CD8-positive, alpha-beta memory T cell (primary cell): ENCODE measurements around the gene OR8B8. TPM values are rescaled to one million over a fixed set of nuclear protein-coding genes. Genes with fewer than 3 reads are reported as not detected.
"Not testable (repeated sequence)": the region's sequence is repeated elsewhere in the genome, so short reads cannot be mapped to it uniquely, and the experiment has no call there.

Source experiments
- CTCF ChIA-PET: fragments of 350-600 bp; sonication (Branson Sonifier 250); formaldehyde crosslinking; loops from one replicate; lab custom pipeline; 2021; ENCODE audit warnings: antibody characterized with exemption; lab: Charles Lee
- POLR2A ChIA-PET: fragments of 350-600 bp; sonication (Branson Sonifier 250); formaldehyde crosslinking; loops from one replicate; lab custom pipeline; 2021; ENCODE audit warnings: antibody characterized with exemption; lab: Charles Lee
- DNase-seq, 5 donors: peaks; one replicate each; pipeline versions ENCODE4 v3.0.0 to v3.0.0-alpha.2; 2020 to 2022; ENCODE audit warnings: mixed read lengths in 1 of 5
- H3K27ac ChIP-seq: one replicate; pipeline ENCODE4 v1.7.0; 2013; ENCODE audit warnings: low read depth, mild to moderate bottlenecking, low read length, moderate library complexity
- H3K27me3 ChIP-seq: 2 replicates; pipeline ENCODE4 v1.7.0; 2013; ENCODE audit warnings: low read length, mild to moderate bottlenecking; ENCODE audit not compliant: insufficient read depth, poor library complexity, severe bottlenecking
- H3K36me3 ChIP-seq: 2 replicates; pipeline ENCODE4 v1.7.0; 2013; ENCODE audit warnings: mild to moderate bottlenecking, low read length, moderate library complexity; ENCODE audit not compliant: insufficient read depth
- H3K4me1 ChIP-seq: 2 replicates; pipeline ENCODE4 v1.7.0; 2013; ENCODE audit warnings: mild to moderate bottlenecking, low read length, moderate library complexity; ENCODE audit not compliant: insufficient read depth
- H3K4me3 ChIP-seq: 2 replicates; pipeline ENCODE4 v1.7.0; 2013; ENCODE audit warnings: mild to moderate bottlenecking, low read length
- H3K9me3 ChIP-seq: 2 replicates; pipeline ENCODE4 v1.7.0; 2013; ENCODE audit warnings: mild to moderate bottlenecking, low read length
- H3K27ac Mint-ChIP-seq, 8 donors: one replicate each; pipeline ENCODE4 v1.8.0; 2020 to 2021; ENCODE audit warnings: mixed read lengths in 8 of 8, mild to moderate bottlenecking in 6 of 8, inconsistent platforms in 3 of 8, moderate library complexity in 3 of 8
- H3K27me3 Mint-ChIP-seq, 2 donors: one replicate each; pipeline ENCODE4 v1.8.0; 2020 to 2021; ENCODE audit warnings: mixed read lengths in 2 of 2, mild to moderate bottlenecking in 1 of 2, moderate library complexity in 1 of 2
- H3K36me3 Mint-ChIP-seq, 3 donors: one replicate each; pipeline ENCODE4 v1.8.0; 2020 to 2021; ENCODE audit warnings: mixed read lengths in 3 of 3, inconsistent platforms in 1 of 3, mild to moderate bottlenecking in 1 of 3
- H3K4me1 Mint-ChIP-seq, 3 donors: one replicate each; pipeline ENCODE4 v1.8.0; 2020 to 2021; ENCODE audit warnings: mixed read lengths in 3 of 3, inconsistent platforms in 1 of 3, mild to moderate bottlenecking in 1 of 3
- H3K4me3 Mint-ChIP-seq, 7 donors: one replicate each; pipeline ENCODE4 v1.8.0; 2020 to 2021; ENCODE audit warnings: mixed read lengths in 7 of 7, mild to moderate bottlenecking in 6 of 7, moderate library complexity in 4 of 7, inconsistent platforms in 2 of 7
- H3K9me3 Mint-ChIP-seq, 5 donors: one replicate each; pipeline ENCODE4 v1.8.0; 2020 to 2022; ENCODE audit warnings: mixed read lengths in 5 of 5, mild to moderate bottlenecking in 3 of 5, moderate library complexity in 2 of 5, inconsistent platforms in 1 of 5
- polyA plus RNA-seq: library from polyadenylated mRNA; unstranded; fragments of 300-500 nt; fragmentation: Illumina TruSeq; gene quantifications from one replicate; pipeline ENCODE4 v1.2.3, GENCODE V29; 2021
- total RNA-seq, 2 experiments: library from RNA; stranded (reverse); gene quantifications; one replicate each; pipeline ENCODE4 v1.2.3, GENCODE V29; 2021

Gene OR8B8
- total and polyA plus RNA-seq, 3 experiments from 2014 or later, result not detected

- Histone ChIP-seq H3K27me3 (no peaks in the 10 kb centered on the region), H3K27ac (no peak overlapping the region), H3K4me1 (no peaks in the 10 kb centered on the region), H3K4me3 (no peak overlapping the region), H3K36me3 (no peaks in the 10 kb centered on the region), H3K9me3 (no peaks in the 10 kb centered on the region)
- CTCF ChIA-PET, result no interaction called here
- POLR2A ChIA-PET, result no interaction called here
- peaks cover 0 to 1% of the 10 kb centered on the region in 2 donors for H3K27me3 Mint-ChIP-seq
- no peak overlapping the region for H3K4me3 Mint-ChIP-seq
- no peaks in the 10 kb centered on the region for H3K36me3 Mint-ChIP-seq
- no peak for DNase-seq
- H3K9me3 Mint-ChIP-seq, result peaks cover 0 to 3% (median 0%) of the 10 kb centered on the region in 5 donors
- H3K4me1 Mint-ChIP-seq, result no peaks in the 10 kb centered on the region
- no peak overlapping the region for H3K27ac Mint-ChIP-seq
These were observed 10.8 kb downstream of the OR8B8 start for GRCh38 chr11:124434699-124435098.

GRCh38 chr11:124429599-124429998 is 15.9 kb downstream of the OR8B8 start:
- ChIA-PET POLR2A (no interaction called here), CTCF (no interaction called here)
- H3K27me3 ChIP-seq, result no peaks in the 10 kb centered on the region
- H3K27ac ChIP-seq, result no peak overlapping the region
- H3K4me1 ChIP-seq, result no peaks in the 10 kb centered on the region
- H3K27me3 Mint-ChIP-seq, result peaks cover 0 to 7% of the 10 kb centered on the region in 2 donors
- no peak overlapping the region for H3K4me3 ChIP-seq
- H3K36me3 Mint-ChIP-seq, result no peaks in the 10 kb centered on the region
- H3K4me1 Mint-ChIP-seq, result no peaks in the 10 kb centered on the region
- no peak overlapping the region for H3K4me3 Mint-ChIP-seq
- H3K9me3 ChIP-seq, result no peaks in the 10 kb centered on the region
- no peak overlapping the region for H3K27ac Mint-ChIP-seq
- peaks cover 2 to 9% (median 4%) of the 10 kb centered on the region in 5 donors for H3K9me3 Mint-ChIP-seq
- no peaks in the 10 kb centered on the region for H3K36me3 ChIP-seq
- no peak for DNase-seq

- CTCF ChIA-PET, result no interaction called here
- no peaks in the 10 kb centered on the region for H3K4me1 Mint-ChIP-seq
- POLR2A ChIA-PET, result no interaction called here
These were observed 21.0 kb downstream of the OR8B8 start, which contains the start of gene OR8B4 for GRCh38 chr11:124424384-124424921. Gene OR8B4, minus strand, starts transcription at chr11:124424871. Its CDS starts 0 bp downstream, at chr11:124424871.

GRCh38 chr11:124421043-124421442 is 24.5 kb downstream of the OR8B8 start:
- H3K27ac ChIP-seq, result no peak overlapping the region
- no peak for DNase-seq
- H3K36me3 Mint-ChIP-seq, result no peaks in the 10 kb centered on the region
- POLR2A ChIA-PET, result no interaction called here
- no peak overlapping the region for H3K4me3 Mint-ChIP-seq
- no peaks in the 10 kb centered on the region for H3K36me3 ChIP-seq
- H3K4me3 ChIP-seq, result no peak overlapping the region
- H3K27me3 ChIP-seq, result no peaks in the 10 kb centered on the region
- no peaks in the 10 kb centered on the region for H3K4me1 Mint-ChIP-seq
- no peak overlapping the region for H3K27ac Mint-ChIP-seq
- H3K4me1 ChIP-seq, result no peaks in the 10 kb centered on the region
- H3K9me3 Mint-ChIP-seq, result peaks cover 0 to 3% (median 0%) of the 10 kb centered on the region in 5 donors
- H3K27me3 Mint-ChIP-seq, result peaks cover 7 to 14% of the 10 kb centered on the region in 2 donors
- CTCF ChIA-PET, result no interaction called here
- no peaks in the 10 kb centered on the region for H3K9me3 ChIP-seq

More at GRCh38 chr11:124424384-124424921, 21.0 kb downstream of the OR8B8 start, which contains the start of gene OR8B4:
- Mint-ChIP-seq H3K27ac (peak within 1 kb of the TSS in 1 of 8 donors; percentile 22), H3K36me3 (no peaks in the 10 kb centered on the region), H3K9me3 (peaks cover 2 to 6% (median 4%) of the 10 kb centered on the region in 5 donors), H3K4me3 (no peak within 1 kb of the TSS), H3K27me3 (peaks cover 8 to 14% of the 10 kb centered on the region in 2 donors)
- Histone ChIP-seq H3K4me1 (no peaks in the 10 kb centered on the region), H3K4me3 (no peak within 1 kb of the TSS), H3K36me3 (no peaks in the 10 kb centered on the region), H3K27ac (no peak within 1 kb of the TSS), H3K27me3 (no peaks in the 10 kb centered on the region), H3K9me3 (no peaks in the 10 kb centered on the region)
- DNase-seq, result no peak

GRCh38 chr11:124415356-124415923 is 30.1 kb downstream of the OR8B8 start:
- H3K36me3 ChIP-seq, result no peaks in the 10 kb centered on the region
- POLR2A ChIA-PET, result no interaction called here
- H3K27ac Mint-ChIP-seq, result no peak overlapping the region
- H3K4me3 Mint-ChIP-seq, result no peak overlapping the region
- H3K27me3 Mint-ChIP-seq, result peaks cover 2 to 4% of the 10 kb centered on the region in 2 donors
- no peaks in the 10 kb centered on the region for H3K9me3 ChIP-seq
- peak in 1 of 5 donors; percentile 4 for DNase-seq
- peaks cover 0 to 3% (median 0%) of the 10 kb centered on the region in 5 donors for H3K9me3 Mint-ChIP-seq
- no peak overlapping the region for H3K27ac ChIP-seq
- no peaks in the 10 kb centered on the region for H3K36me3 Mint-ChIP-seq
- H3K4me1 Mint-ChIP-seq, result no peaks in the 10 kb centered on the region
- no peak overlapping the region for H3K4me3 ChIP-seq
- CTCF ChIA-PET, result no interaction called here
- H3K27me3 ChIP-seq, result peaks cover 2% of the 10 kb centered on the region
- H3K4me1 ChIP-seq, result no peaks in the 10 kb centered on the region

GRCh38 chr11:124409906-124410305 is 35.6 kb downstream of the OR8B8 start:
- POLR2A ChIA-PET, result no interaction called here
- no peaks in the 10 kb centered on the region for H3K4me1 Mint-ChIP-seq
- no peaks in the 10 kb centered on the region for H3K36me3 Mint-ChIP-seq
- peaks cover 4 to 9% of the 10 kb centered on the region in 2 donors for H3K27me3 Mint-ChIP-seq
- H3K27ac Mint-ChIP-seq, result no peak overlapping the region
- DNase-seq, result no peak
- H3K27ac ChIP-seq, result no peak overlapping the region
- no peak overlapping the region for H3K4me3 Mint-ChIP-seq
- peaks cover 2% of the 10 kb centered on the region for H3K27me3 ChIP-seq
- H3K36me3 ChIP-seq, result no peaks in the 10 kb centered on the region
- H3K9me3 ChIP-seq, result no peaks in the 10 kb centered on the region
- CTCF ChIA-PET, result no interaction called here
- H3K4me1 ChIP-seq, result no peaks in the 10 kb centered on the region
- no peaks in the 10 kb centered on the region for H3K9me3 Mint-ChIP-seq
- no peak overlapping the region for H3K4me3 ChIP-seq

- H3K4me3 ChIP-seq, result no peak overlapping the region
- ChIA-PET POLR2A (no interaction called here), CTCF (no interaction called here)
- H3K4me1 Mint-ChIP-seq, result peaks cover 0 to 3% (median 0%) of the 10 kb centered on the region in 3 donors
- no peak overlapping the region for H3K27ac ChIP-seq
- H3K27me3 Mint-ChIP-seq, result peaks cover 4 to 5% of the 10 kb centered on the region in 2 donors
- no peaks in the 10 kb centered on the region for H3K9me3 Mint-ChIP-seq
- H3K9me3 ChIP-seq, result no peaks in the 10 kb centered on the region
- no peaks in the 10 kb centered on the region for H3K36me3 Mint-ChIP-seq
- DNase-seq, result no peak
- no peaks in the 10 kb centered on the region for H3K27me3 ChIP-seq
- no peaks in the 10 kb centered on the region for H3K4me1 ChIP-seq
- H3K27ac Mint-ChIP-seq, result no peak overlapping the region
- no peak overlapping the region for H3K4me3 Mint-ChIP-seq
- H3K36me3 ChIP-seq, result no peaks in the 10 kb centered on the region
These were observed 39.9 kb downstream of the OR8B8 start for GRCh38 chr11:124405581-124405980.

GRCh38 chr11:124403186-124403585 is 42.3 kb downstream of the OR8B8 start:
- H3K36me3 Mint-ChIP-seq, H3K27me3 ChIP-seq, POLR2A ChIA-PET, H3K27me3 Mint-ChIP-seq, DNase-seq, CTCF ChIA-PET, H3K27ac Mint-ChIP-seq, H3K9me3 ChIP-seq, H3K9me3 Mint-ChIP-seq, H3K4me3 Mint-ChIP-seq, H3K4me1 Mint-ChIP-seq, H3K27ac ChIP-seq, H3K4me3 ChIP-seq, H3K4me1 ChIP-seq, H3K36me3 ChIP-seq: not testable (repeated sequence)
